GM18511 (cell line): ENCODE measurements around the gene APMAP.

Experiments used
- ATAC-seq: cut with Tn5 transposase; IDR thresholded peaks from one replicate; pipeline ENCODE4 v1.9.1; 2021; ENCODE audit warnings: mild to moderate bottlenecking, moderate library complexity; ENCODE audit not compliant: unreplicated experiment

The APMAP gene

GRCh38 chr20:24992487-24993205 is at the start of gene APMAP:
Gene APMAP, minus strand, starts transcription at chr20:24992751. Its CDS starts 63 bp downstream, at chr20:24992688.
- ATAC-seq: peak; percentile 96

- no peak for ATAC-seq
These were observed 49.4 kb upstream of the APMAP start for GRCh38 chr20:25041813-25042530.

GRCh38 chr20:25040438-25040831 is 47.9 kb upstream of the APMAP start:
- no peak for ATAC-seq

GRCh38 chr20:25039697-25040437 is 47.3 kb upstream of the APMAP start:
- no peak for ATAC-seq

GRCh38 chr20:25038591-25039015 is 46.1 kb upstream of the APMAP start:
- ATAC-seq: no peak

- no peak for ATAC-seq
These were observed 45.5 kb upstream of the APMAP start for GRCh38 chr20:25038103-25038410.

- no peak for ATAC-seq
These were observed 44.9 kb upstream of the APMAP start for GRCh38 chr20:25037288-25038102.

GRCh38 chr20:25036331-25036936 is 43.9 kb upstream of the APMAP start:
- peak; percentile 25 for ATAC-seq

- ATAC-seq: peak; percentile 47
These were observed 43.4 kb upstream of the APMAP start for GRCh38 chr20:25035921-25036320.

- ATAC-seq: no peak
These were observed 41.4 kb upstream of the APMAP start for GRCh38 chr20:25033924-25034300.

- no peak for ATAC-seq
These were observed 40.8 kb upstream of the APMAP start for GRCh38 chr20:25033265-25033923.

GRCh38 chr20:25032478-25033264 is 40.1 kb upstream of the APMAP start:
- ATAC-seq: no peak

- no peak for ATAC-seq
These were observed 39.5 kb upstream of the APMAP start for GRCh38 chr20:25032065-25032477.

- ATAC-seq: no peak
These were observed 38.7 kb upstream of the APMAP start for GRCh38 chr20:25031241-25031640.

- no peak for ATAC-seq
These were observed 38.2 kb upstream of the APMAP start for GRCh38 chr20:25030649-25031207.

- no peak for ATAC-seq
These were observed 37.6 kb upstream of the APMAP start for GRCh38 chr20:25030007-25030648.

GRCh38 chr20:25025986-25026605 is 33.5 kb upstream of the APMAP start:
- no peak for ATAC-seq
